Measurements from ENCODE around the gene ZSWIM6.
"Not testable (repeated sequence)": the region's sequence is repeated elsewhere in the genome, so short reads cannot be mapped to it uniquely, and the experiment has no call there.

The ZSWIM6 gene

DNA sequence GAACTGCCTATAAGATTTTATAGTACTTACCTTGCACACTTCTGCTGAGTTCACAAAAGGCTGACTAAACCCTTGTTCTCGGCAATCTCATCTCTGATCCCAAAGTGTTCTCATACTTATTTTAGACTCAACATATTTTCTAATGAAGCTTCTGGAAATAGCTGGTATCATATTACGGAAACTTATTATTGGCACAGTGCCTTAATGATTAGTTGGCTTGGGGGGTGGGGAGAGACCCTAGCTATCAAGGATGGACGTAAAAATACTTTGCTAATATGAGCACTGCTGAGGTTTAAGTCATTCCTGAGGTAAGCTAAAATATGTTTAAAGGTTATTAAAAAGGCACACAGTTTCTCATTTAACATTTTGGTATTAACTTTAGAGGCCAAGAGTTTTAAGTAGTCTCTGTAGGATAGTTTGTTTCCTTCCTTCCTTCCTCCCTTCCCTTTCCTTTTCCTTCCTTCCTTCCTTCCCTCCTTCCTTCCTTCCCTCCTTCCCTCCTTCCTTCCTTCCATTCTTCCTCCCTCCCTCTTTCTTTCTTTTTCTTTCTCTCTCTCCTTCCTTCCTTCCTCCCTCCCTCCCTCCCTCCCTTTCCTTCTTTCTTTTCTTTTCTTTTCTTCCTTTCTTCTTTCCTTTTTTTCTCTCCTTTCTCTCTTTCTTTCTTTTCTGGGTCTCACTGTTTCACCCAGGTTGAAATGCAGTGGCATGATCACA lies 31.5 kb downstream of the ZSWIM6 start:
- no peak for DNase-seq (ENCODE audit: low read depth, low spot score)

DNA sequence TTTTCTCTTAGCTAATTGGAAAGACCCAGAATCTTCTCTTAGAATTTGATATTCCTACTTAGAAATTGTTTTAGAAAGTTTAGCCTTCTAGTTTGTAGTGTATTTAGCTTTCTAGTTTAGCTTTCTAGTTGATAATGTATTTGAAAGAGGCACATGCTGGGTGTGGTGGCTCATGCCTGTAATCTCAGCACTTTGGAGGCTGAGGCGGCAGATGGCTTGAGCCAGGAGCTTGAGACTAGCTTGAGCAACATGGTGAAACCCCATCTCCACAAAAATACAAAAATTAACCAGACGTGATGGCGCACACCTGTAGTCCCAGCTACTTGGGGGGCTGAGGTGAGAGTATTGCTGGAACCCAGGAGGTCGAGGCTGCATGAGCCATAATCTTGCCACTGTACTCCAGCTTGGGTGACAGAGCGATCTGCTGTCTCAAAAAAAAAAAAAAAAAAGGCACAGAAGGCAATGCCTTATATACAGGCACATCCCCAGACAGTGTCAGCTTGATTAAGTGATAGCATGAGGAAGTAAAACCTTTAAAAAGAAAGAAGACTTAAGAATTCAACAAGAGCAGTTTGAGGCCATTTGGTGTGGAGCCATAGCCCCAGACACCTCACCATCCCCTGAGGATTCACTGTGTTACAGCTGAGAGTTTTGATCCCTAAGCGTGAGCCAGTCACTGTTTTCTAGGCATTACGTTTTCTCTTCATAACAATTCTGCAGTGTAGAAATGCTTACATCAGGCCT lies 34.6 kb downstream of the ZSWIM6 start:
- DNase-seq (ENCODE audit: low read depth, low spot score) = no peak

DNA sequence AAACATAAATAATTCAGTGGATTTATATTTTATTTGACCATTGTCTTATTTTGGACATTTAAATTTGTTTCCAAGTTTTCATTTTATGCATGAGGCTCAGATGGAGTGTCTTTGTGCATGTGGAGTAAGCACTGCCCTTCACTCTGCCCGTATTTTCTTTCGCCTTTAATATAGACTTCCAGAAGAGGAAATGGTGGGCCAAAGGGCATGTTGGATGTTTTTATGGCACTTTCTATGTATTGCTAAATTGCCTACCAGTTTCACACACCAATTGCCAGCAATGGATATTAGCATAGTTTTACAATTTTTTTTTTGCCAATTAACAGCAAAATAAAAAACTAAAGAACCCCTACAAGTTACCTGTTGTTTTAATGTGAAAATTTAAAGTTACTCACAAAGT lies 38.4 kb downstream of the ZSWIM6 start:
- DNase-seq (ENCODE audit: low read depth, low spot score) = no peak

DNA sequence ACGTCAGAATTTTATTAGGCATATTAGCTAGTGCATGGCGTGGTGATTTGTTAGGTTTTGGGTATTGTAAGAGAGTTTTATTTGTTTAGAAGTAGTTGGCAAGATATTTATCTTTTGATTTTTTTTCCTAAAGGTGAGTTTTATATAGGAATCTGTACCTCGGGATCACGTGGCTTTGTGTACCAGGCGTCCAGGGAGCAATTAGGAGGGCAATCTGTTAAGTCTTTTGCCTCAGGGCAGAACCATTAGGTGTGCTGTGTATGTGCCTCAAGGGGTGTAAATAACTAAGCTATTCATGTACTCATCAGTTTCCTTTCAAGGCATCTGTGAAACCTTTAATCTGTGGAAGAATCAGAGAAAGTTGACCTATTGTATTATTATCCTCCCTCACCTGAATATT lies 39.4 kb downstream of the ZSWIM6 start:
- no peak for DNase-seq (ENCODE audit: low read depth, low spot score)

DNA sequence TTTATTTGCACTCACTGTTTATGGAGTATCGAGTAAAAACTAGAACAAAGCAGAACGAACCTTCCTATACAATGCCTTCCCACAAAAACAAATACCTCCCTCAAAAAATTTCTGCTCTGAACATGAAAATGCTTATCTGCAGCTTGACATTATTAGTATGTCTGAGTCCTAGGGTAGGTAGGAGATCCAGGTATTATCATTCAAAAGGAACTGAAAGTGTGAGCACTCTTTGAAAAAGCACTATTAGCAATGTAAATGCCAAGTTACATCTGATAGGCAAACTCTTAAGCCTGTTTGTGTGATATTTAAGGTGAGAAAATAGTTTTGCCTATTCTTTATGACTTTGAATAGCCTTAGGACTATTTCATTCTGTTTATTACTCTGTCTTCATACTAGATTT lies 47.6 kb downstream of the ZSWIM6 start:
- DNase-seq (ENCODE audit: low read depth, low spot score) = no peak

DNA sequence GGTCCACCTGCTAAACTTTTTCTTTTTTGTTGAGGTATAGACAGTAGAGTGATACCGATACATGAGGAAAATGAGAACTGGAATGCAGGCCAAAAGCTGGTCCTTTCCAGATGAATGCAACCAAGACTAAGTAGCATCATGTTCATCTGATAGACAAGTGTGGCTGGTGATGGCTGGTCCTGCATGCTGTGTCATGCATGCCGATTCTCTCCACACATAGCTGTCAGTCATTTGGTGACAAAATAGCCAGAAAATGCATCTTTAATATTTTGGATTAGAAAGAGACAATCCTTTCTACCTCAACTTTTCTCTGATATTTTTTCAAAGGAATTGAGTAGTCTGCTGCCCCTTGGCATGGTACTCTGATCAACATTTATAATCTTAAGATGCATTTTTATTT lies 49.9 kb downstream of the ZSWIM6 start:
- DNase-seq (ENCODE audit: low read depth, low spot score) = no peak

DNA sequence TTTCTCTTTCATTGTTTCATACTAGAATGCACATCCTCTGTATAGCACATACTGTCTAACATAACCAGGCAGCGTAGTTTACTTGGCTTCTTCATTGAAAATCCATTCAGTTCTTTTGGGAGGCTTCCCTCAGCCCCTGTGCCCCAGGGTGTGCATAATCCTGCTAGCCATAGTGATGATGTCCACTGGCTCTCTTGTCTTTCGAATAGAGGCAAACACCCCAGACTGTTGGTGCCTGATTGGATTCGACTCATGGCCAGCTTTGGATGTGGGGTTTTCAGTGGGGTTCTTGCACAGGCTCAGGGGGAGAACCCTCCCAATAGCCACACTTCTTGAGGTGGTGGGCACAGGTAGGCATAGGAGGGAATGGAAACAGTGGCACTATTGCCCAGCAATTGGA lies 53.6 kb downstream of the ZSWIM6 start:
- no peak for DNase-seq (ENCODE audit: low read depth, low spot score)

DNA sequence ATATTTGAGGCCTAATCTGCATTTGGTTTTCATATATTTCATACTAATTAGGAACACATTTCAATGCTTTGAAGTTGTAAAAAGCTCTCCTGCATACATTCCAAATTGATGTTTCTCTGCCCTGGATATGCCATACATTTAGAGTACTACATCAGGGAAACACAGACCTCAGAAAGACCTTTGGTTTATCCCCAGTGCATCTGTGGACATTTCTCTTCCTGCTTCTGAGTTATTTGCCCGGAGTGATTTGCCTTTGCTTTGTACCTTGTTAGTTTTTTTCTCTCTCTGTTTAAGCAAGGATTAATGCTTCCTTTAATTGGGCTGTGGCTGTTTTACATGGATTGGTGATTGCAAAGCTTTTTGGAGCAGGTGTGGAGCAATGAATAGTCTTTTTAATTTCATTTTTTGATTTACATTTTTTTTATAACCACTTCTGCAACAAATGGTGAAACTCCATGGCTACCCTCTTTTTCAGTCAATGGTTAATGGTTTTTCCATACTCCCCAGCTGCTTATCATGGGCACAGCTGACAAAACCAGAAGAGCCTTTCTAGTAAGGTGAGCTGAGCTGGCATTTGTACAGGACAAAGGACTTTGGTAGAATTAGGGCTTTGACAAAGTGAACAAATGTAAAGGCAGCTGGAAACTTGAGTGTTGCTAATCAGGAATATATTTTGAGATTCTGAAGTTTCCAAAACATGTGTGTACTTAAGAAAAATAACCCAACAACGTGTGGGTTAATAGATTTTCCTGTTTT lies 54.2 kb downstream of the ZSWIM6 start:
- no peak for DNase-seq (ENCODE audit: low read depth, low spot score)

DNA sequence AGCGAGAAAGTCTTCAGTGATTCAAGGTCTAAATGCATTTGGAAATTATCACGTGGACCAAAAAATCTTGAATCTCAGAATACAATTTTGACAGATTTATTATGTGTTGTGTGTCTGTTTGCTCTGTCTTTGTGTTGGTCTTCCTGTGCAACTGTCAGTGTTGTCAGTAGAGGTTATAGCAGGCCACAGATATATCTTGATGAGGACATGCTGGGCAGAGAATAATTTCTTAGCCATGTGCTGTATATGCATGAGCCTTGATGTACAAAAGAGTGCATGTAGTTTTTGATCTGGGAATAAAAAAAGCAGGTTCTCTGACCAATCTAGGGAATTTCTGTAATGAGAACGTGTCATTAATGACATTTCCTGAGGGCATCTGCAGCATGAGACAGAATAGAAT lies 57.6 kb downstream of the ZSWIM6 start:
- no peak for DNase-seq (ENCODE audit: low read depth, low spot score)

DNA sequence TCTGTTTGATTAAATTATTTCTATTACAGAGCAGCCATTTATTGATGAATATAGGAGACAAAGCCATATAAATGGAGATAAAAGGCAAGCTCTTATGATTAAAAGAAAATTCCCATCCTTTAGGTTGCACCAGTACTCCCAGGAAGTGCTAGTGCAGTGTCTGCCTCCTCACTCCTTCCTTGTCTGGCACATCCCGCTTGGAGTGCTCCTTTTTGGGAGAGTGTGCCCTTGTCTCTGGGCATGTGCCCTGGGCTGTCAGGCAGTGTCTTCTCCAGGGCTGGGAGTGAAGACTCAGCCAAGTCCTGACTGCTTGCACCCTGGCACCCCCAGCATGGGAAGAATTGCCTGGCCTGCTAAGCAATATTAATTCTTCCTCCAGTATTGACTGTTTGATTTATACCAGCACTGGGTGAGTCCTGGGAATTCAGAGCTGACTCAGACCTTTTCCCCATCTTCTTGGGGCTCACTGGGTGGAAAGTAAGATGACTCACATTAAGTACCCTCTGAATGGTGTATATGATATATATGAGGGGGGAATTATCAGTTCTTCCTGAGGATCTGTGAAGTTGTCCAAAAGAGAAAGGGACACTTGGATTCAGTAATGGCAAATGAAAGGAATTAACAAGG lies 62.1 kb downstream of the ZSWIM6 start:
- no peak for DNase-seq (ENCODE audit: low read depth, low spot score)

DNA sequence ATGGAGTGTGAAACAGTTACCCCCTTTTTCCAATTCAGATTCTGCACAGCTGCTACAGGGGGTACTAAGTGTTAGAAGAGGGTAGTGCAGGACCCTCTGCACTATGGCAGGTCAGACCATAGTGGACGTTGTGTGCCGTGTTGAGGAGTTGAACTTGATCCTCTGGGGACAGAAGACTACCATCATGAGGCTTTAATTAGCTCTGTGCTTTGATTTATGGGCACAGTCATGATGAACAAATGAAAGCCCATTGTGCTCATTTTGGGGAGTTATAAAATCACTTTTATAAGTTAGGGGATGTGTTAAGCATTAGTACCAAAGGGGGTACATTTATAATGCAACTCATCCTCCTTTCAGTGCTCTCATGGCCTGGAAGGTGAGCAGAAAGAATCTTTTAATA lies 62.7 kb downstream of the ZSWIM6 start:
- no peak for DNase-seq (ENCODE audit: low read depth, low spot score)

DNA sequence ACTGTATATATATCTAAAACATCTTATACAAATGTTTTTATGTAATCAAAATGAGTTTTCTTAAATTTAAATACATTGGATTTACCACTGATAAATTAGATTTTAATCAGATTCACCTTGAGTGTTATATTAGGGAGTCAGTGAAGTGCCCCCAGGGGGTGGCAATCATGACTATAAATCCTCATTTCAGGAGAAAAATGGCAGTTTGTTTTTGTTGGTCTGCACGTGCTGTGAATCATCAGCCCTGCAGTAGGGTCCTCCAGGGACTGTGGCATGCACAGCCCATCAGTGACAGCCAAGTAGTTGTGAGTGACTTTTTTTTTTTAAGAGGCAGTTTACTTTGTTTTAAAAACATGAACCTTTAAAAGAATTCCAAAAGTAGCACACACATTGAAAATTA lies 65.2 kb downstream of the ZSWIM6 start:
- no peak for DNase-seq (ENCODE audit: low read depth, low spot score)

DNA sequence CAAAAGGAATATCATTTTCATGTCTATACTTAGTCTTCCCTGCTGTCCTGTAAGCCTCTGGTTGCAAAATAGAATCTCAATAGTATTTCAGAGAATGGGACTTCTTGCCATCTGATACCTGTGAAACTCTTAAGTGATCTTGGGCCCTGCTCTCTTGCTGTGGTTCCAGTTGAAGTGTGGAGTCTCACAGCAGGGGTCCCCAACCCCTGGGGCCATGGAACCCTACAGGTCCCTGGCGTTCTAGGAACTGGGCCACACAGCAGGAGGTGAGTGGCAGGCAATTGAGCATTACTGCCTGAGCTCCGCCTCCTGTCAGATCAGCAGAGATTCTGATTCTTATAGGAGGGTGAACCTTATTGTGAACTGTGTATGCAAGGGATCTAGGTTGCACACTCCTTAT lies 65.9 kb downstream of the ZSWIM6 start:
- DNase-seq (ENCODE audit: low read depth, low spot score) = no peak

DNA sequence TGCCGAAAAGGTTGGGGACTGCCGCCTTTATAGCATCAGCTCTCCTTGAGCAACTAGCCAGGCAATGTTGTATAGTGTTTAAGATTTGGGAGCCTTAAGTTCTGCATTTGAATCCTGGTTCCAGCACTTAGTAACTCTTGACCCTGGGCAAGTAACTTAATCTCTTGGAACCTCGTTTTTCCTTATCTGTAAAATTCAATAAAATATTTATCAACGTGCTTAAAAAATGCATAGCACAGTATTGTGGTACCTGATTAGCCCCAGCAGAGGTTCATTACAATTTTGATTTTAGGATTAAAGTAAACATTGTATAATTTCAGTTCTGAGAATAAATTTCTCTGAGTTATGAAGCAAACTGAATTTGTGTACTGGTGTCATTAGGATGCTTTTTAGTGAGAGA lies 66.4 kb downstream of the ZSWIM6 start:
- DNase-seq (ENCODE audit: low read depth, low spot score) = no peak

DNA sequence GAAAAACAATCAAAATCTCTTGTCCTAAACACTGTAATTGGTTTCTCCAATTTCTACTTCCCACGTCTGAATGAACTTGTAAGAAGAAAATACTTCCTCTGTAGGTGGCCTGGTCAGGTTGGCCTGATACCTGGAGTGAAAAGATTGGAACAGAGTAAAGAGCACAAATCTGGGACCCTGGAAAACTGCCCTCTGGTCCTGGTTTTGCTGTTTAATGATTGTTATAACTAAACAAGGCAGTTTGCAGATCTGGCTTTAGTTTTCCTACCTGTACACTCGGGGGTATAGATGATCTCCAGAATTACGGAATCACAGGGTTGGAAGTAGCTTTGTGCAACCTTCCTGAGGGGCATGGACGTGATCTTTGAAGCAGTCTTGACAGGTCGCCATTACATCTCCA lies 67.6 kb downstream of the ZSWIM6 start:
- DNase-seq (ENCODE audit: low read depth, low spot score) = no peak

DNA sequence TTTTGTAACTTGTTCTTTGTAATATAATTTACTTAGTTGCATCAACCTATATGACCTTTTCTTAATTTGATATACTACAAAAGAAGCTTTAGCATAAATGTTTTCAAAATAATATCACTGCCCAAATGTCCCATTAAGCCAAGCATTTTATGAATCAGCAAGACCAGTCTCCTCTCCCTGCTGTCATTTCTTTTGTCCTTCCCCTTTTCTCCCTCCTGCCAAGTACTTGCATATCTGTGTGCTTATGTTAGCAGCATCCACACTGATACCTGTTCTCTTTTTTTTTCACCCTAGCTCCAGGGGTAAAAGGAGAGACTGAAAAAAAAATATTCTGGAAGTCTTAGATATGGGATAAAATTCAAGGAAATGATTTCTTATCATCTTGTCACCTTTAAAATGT lies 69.7 kb downstream of the ZSWIM6 start:
- no peak for DNase-seq (ENCODE audit: low read depth, low spot score)

DNA sequence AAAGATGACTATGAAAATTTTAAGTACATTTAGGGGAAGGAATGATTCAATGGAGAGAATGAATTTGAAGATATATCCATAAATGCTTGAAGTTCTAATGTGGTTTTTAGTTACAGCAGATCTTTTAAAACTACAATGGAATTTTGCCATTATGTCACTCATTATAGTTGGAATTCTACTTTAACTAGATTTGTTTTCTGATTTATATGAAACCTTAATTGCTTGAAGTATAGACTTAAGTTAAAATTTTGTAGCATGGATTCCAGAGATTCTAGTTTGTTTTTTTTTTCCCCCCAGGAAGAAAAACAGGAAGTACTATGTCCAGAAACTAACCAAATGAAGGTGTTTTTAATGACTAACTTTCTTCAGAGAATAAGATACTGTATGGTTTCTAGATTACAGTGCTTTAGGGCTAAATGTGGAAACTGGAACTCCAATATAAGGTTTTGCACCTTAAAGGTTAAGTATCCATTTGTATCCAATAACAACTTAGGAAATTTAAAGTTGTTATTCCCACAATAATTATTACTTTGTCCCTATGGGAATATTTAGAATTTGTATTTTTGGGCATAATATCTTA lies 70.3 kb downstream of the ZSWIM6 start:
- no peak for DNase-seq (ENCODE audit: low read depth, low spot score)

DNA sequence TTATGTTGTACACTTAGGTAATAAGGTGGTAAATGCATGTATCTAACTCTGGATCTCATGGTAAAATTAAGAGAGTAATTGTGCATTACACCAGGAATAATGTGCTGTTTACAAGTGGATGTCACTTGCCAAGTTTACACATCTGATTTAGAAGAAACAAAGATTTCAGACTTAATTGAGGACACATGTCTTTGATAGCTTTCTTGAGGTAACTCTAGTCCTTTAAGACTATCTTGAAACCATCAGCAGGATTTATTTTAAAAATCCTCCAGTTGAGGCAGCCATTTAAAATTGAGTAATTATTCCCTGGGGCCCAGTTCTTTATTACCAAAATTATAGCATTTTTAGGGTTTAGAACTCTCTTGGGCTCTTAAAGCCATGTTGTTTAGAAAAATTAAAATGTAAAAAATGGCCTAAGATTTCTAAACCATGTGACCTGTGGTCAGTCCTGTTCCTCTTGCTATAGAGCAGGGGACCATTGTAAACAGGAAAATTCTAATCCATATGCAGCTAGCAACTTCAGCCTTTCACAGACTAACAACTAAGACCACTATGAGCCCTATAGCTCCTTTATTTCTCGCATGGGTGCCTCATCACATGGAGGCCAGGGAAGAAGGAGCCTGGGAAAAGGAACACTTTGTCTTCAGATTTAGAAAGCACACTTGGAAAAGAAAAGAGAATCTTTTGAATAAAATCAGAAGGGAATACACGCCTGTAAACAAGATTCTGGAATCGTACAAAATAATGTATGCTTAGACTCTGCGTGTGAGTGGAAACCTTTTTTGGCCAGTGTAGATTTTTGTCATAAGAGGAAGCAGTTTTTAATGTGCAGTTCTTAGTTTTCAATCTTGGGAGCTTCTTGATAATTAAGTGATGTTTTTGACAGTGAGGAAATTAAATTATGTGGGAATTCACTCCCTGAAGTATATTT lies 71.2 kb downstream of the ZSWIM6 start:
- no peak for DNase-seq (ENCODE audit: low read depth, low spot score)

DNA sequence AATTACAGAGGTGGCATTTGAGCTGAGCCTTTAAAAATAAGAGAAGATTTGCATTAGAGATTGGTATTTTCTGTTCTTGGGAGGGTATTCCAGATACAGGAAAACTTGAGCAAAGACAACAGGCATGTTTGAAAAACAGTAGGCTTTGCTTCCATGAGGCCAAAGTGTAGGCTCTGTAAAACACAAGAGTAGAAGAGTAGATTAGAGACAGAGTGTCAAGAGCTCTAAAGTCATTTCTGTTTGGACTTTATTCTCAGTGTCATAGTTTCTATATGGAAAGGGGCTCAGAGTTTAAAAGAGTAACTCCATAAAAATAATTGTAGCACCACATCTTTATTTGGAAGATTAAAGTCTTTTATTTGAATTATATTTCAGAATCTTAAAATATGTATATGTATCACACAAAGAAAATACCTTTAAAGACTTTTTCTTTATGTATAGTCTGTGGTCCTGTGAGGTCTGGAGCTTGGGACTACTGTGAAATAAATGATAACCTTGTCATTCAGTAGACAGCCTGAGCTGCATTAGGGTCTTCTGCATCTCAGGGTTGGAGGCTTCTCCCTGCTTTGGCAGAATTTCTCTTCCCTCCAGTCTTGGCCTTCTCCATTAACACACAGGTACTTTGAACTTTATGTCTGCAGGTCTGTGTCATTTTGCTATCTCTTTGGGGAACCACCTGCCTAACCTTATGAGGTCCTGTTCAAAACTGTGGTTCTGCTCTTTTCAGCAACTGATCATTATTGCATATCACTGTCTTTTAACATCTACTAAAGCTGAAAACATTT lies 73.6 kb downstream of the ZSWIM6 start:
- no peak for DNase-seq (ENCODE audit: low read depth, low spot score)

DNA sequence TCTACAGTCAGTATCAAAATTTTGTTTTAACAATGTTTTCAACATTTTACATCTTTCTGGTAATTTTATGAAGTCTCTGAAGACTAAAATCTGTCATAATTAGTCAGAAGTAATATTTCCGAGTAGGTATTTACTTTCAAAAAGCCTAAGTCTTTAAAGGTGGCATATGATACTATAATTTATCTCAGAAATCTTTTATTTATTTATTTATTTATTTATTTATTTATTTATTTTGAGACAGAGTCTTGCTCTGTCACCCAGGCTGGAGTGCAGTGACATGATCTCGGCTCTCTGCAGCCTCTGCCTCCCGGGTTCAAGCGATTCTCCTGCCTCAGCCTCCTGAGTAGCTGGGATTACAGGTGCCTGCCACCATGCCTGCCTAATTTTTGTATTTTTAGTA lies 74.4 kb downstream of the ZSWIM6 start:
- DNase-seq (ENCODE audit: low read depth, low spot score) = not testable (repeated sequence)

Data from activated naive CD8-positive, alpha-beta T cell treated with anti-CD3 and anti-CD28 coated beads, Interleukin-2, amount 50 U/mL, for 16 hours (primary cell).